Measurements from ENCODE around the gene UBA6. TPM values are rescaled to one million over a fixed set of nuclear protein-coding genes. Genes with fewer than 3 reads are reported as not detected.
"Not testable (repeated sequence)": the region's sequence is repeated elsewhere in the genome, so short reads cannot be mapped to it uniquely, and the experiment has no call there.

The UBA6 gene
- 51.5 TPM for polyA plus RNA-seq (2013, experiment 1 of 4)
- polyA plus RNA-seq (2013, experiment 2 of 4), result 48.0 TPM
- 40.0 TPM for polyA plus RNA-seq (2013, experiment 3 of 4)
- 54.8 TPM for polyA plus RNA-seq (2013, experiment 4 of 4)

DNA sequence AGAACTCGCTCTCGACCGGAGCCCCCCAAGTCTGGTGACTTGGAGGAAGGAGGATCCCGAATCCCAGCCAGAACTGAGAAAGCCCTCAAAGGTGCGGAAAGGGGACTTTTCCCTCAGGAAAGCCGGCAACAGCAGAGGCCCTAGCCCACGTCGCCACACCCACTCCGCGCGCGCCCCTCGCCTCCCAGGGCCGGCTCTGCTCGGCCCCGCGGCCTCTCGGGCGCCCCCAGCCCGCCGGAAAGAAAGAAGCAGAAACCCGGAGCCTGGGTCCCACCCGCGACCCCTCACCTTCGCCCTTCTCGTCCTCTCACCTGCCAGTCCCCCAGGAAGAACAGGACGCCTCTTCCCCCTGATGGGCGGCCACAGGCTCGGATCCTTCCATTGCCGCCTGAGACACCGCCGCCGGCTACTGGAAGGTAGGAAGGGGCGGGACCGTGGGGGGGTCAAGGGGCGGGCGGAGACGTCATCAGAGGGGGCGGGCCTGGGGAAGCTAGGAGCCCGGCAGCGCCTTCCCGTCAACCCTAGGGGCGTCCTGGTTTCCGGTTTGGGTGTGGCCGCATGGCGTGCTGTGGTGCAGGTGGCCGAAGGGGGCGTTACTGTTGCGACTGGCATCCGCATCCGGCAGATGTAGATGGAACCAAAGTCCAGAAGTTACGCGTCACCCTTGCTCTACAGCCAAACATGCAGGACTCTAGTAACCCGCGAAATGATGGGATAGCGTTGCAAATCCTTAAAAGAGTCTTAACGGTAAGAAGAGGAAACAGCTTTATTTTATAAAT is at the start of gene UBA6:
Gene UBA6, minus strand, starts transcription at position 418 of the 779 bp plus-strand sequence. Its CDS starts 36 bp downstream, at position 382.
- WGBS, 2 experiments, result 0 to 1% methylated on average over 56 to 57 of the region's 57 CpGs

DNA sequence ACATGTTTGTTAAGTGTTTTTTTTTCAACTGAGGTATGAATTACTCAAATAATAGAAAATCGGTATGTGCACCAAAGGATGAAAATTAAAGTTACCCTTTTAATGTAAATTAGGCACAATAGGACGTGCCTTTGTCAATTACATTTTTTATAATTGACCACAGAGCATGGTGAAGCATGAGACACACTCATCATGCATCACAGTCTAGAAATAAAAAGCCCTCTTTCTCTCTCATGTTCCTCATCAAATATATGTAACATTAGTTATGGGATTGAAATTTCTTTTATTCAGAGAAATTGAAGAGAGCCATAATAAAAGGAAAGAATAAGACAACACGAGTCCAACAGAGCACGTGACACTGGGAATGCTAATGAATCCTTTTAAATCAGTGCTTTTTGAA is 49.7 kb upstream of the UBA6 start:
- no peaks in the 10 kb centered on the region for H3K4me1 ChIP-seq (ENCODE audit: control insufficient read depth, insufficient read depth, low read length)
- no peaks in the 10 kb centered on the region for H3K27me3 ChIP-seq (ENCODE audit: control insufficient read depth, insufficient read depth, low read length, poor library complexity, severe bottlenecking)
- no peaks in the 10 kb centered on the region for H3K36me3 ChIP-seq (ENCODE audit: control insufficient read depth, insufficient read depth, low read length)
- no peak overlapping the region for H3K27ac ChIP-seq (ENCODE audit: insufficient read depth, low read depth, low read length, poor library complexity, severe bottlenecking)
- WGBS, 2 experiments, result 90 to 91% methylated on average over 4 of the region's 4 CpGs
- H3K4me3 ChIP-seq (ENCODE audit: insufficient read depth, low read depth, low read length), result no peak overlapping the region
- H3K9me3 ChIP-seq (ENCODE audit: control insufficient read depth, low read length), result no peaks in the 10 kb centered on the region

More for the DNA sequence above, at the start of gene UBA6:
- Histone ChIP-seq H3K4me1 (ENCODE audit: control insufficient read depth, insufficient read depth, low read length) (peaks cover 6% of the 10 kb centered on the region), H3K4me3 (ENCODE audit: insufficient read depth, low read depth, low read length) (peak within 1 kb of the TSS; percentile 66), H3K36me3 (ENCODE audit: control insufficient read depth, insufficient read depth, low read length) (no peaks in the 10 kb centered on the region), H3K27ac (ENCODE audit: insufficient read depth, low read depth, low read length, poor library complexity, severe bottlenecking) (peak within 1 kb of the TSS; percentile 65), H3K9me3 (ENCODE audit: control insufficient read depth, low read length) (no peaks in the 10 kb centered on the region), H3K27me3 (ENCODE audit: control insufficient read depth, insufficient read depth, low read length, poor library complexity, severe bottlenecking) (no peaks in the 10 kb centered on the region)

DNA sequence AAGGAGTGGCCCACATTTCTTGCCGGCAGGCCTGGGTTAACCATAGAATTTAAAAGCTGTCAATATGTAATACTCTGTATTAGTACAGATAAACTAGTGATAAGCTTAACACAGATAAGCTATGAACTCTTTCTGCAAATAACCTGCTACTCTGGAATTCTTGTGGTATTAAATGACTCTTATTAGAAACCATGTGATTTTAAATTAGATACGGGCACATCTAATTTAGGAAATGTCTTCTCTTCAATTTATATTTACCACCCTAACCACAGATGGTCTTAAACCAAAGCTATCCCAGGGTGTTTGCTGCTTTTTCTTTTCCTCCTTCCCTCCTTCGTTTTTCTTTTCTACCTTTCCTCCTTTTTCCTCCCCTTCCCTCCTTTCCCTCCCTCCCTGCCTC is 48.3 kb upstream of the UBA6 start:
- 85 to 89% methylated on average over 2 of the region's 3 CpGs for WGBS, 2 experiments
- Histone ChIP-seq H3K4me3 (ENCODE audit: insufficient read depth, low read depth, low read length) (no peak overlapping the region), H3K4me1 (ENCODE audit: control insufficient read depth, insufficient read depth, low read length) (no peaks in the 10 kb centered on the region), H3K9me3 (ENCODE audit: control insufficient read depth, low read length) (no peaks in the 10 kb centered on the region), H3K36me3 (ENCODE audit: control insufficient read depth, insufficient read depth, low read length) (no peaks in the 10 kb centered on the region), H3K27ac (ENCODE audit: insufficient read depth, low read depth, low read length, poor library complexity, severe bottlenecking) (no peak overlapping the region), H3K27me3 (ENCODE audit: control insufficient read depth, insufficient read depth, low read length, poor library complexity, severe bottlenecking) (no peaks in the 10 kb centered on the region)

DNA sequence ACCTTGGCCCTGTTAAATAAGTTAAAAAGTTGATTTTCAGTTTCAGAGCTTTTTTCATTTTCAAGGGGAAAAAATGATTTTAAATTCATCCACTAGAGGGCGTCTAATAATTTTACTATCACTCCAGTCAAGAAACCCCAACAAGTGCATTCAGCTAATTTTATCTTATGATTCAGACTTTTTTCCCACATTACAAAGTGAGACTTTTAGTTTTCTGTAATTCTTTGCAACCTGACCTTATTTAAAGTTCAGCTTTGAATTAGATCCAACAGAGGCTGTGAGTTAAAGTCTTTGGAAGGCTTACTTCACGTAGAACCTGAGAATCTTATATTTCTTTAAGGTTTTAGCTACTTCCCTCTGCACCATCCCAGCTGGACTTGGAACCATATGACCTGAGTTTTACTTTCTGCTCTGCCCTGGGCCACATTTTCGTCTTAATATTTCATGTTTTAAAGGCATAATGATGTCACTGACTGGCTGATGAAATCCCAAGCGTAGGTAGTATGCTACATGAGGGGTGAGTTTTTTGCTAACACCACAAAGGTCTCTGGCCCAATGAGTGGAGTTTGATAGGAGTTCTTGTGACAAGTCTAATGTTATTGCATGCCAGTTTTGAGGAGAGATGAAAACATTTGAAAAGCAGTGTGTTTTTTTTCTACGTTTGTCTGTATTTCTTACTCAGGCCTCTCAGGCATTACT is 46.0 kb upstream of the UBA6 start:
- no peaks in the 10 kb centered on the region for H3K27me3 ChIP-seq (ENCODE audit: control insufficient read depth, insufficient read depth, low read length, poor library complexity, severe bottlenecking)
- 61 to 67% methylated on average over 5 of the region's 5 CpGs for WGBS, 2 experiments
- no peaks in the 10 kb centered on the region for H3K9me3 ChIP-seq (ENCODE audit: control insufficient read depth, low read length)
- no peaks in the 10 kb centered on the region for H3K36me3 ChIP-seq (ENCODE audit: control insufficient read depth, insufficient read depth, low read length)
- no peaks in the 10 kb centered on the region for H3K4me1 ChIP-seq (ENCODE audit: control insufficient read depth, insufficient read depth, low read length)
- H3K4me3 ChIP-seq (ENCODE audit: insufficient read depth, low read depth, low read length), result no peak overlapping the region
- H3K27ac ChIP-seq (ENCODE audit: insufficient read depth, low read depth, low read length, poor library complexity, severe bottlenecking), result no peak overlapping the region

DNA sequence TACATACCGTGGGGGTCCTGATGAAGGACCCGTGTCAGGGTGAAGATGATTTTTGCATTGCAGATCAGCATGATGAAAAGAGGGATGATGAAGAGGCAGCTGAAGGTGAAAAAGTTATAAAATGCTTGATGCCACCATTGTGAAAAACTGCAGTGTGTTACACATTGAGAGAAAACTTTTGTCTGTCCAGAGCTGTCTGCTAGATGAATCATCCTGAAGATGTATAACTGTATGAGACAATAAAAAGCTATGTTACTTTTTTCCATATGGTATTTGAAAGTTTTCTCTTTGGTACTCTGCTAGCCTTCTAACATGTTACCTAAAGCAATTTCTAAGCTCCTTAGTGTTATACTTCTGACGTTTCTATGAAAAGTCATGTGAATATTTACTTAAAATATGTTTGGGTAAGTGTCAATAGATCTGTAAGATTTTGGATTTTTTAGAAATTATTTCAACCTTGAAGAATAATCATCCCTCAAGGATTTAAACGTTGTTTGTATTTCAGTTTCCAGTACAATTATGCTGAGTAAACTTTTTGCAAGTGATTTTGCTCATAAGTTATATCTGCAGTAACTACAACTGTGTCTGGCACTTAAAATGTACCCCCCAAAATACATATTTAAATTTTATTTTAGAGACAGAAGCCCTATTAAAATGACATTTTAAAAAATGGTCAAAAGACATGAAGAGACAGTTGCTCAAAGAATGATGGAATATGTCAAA is 43.8 kb upstream of the UBA6 start:
- Histone ChIP-seq H3K27me3 (ENCODE audit: control insufficient read depth, insufficient read depth, low read length, poor library complexity, severe bottlenecking) (no peaks in the 10 kb centered on the region), H3K36me3 (ENCODE audit: control insufficient read depth, insufficient read depth, low read length) (no peaks in the 10 kb centered on the region), H3K27ac (ENCODE audit: insufficient read depth, low read depth, low read length, poor library complexity, severe bottlenecking) (no peak overlapping the region), H3K9me3 (ENCODE audit: control insufficient read depth, low read length) (no peaks in the 10 kb centered on the region), H3K4me3 (ENCODE audit: insufficient read depth, low read depth, low read length) (no peak overlapping the region), H3K4me1 (ENCODE audit: control insufficient read depth, insufficient read depth, low read length) (no peaks in the 10 kb centered on the region)
- WGBS, 2 experiments, result 87 to 95% methylated on average over 2 to 4 of the region's 4 CpGs

DNA sequence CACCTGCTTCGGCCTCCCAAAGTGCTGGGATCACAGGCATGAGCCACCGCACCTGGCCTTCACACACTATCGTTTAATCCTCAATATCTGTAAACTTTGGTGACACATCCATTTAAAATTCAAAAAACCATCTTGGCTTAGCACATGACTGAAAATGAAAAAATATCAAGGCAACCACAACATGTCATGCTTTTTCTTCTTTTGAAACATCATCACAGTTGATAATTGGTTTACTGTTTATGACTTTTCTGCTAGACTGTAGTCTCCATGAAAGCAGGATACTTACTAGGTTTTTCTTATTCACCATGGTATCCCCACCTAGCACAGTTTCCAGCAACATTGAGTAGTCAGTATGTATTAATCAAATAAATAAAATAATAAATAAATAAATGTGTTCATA is 42.2 kb upstream of the UBA6 start:
- H3K36me3 ChIP-seq (ENCODE audit: control insufficient read depth, insufficient read depth, low read length), result no peaks in the 10 kb centered on the region
- WGBS, 2 experiments, result 91 to 96% methylated on average over 3 of the region's 3 CpGs
- no peak overlapping the region for H3K27ac ChIP-seq (ENCODE audit: insufficient read depth, low read depth, low read length, poor library complexity, severe bottlenecking)
- H3K9me3 ChIP-seq (ENCODE audit: control insufficient read depth, low read length), result no peaks in the 10 kb centered on the region
- H3K27me3 ChIP-seq (ENCODE audit: control insufficient read depth, insufficient read depth, low read length, poor library complexity, severe bottlenecking), result no peaks in the 10 kb centered on the region
- H3K4me1 ChIP-seq (ENCODE audit: control insufficient read depth, insufficient read depth, low read length), result no peaks in the 10 kb centered on the region
- no peak overlapping the region for H3K4me3 ChIP-seq (ENCODE audit: insufficient read depth, low read depth, low read length)

DNA sequence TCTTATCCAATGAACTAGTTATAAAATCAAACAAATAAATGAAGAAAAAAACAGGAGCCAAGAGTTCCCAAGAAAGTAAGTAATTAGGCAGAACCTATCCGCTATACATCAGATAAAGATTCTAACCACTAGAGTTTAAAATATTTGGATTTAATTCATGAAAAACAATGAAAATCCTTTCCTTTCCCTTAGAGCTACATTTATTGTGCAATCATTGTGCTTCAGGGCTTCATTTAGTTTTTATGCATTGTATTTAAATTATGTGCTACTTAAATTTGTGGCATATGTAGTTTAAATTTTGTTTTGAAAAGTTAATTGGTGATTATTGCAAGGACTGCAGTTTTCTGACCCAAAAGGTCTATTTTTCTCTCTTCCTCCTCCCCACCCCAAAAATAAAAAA is 35.3 kb upstream of the UBA6 start:
- Histone ChIP-seq H3K4me1 (ENCODE audit: control insufficient read depth, insufficient read depth, low read length) (no peaks in the 10 kb centered on the region), H3K9me3 (ENCODE audit: control insufficient read depth, low read length) (no peaks in the 10 kb centered on the region), H3K27me3 (ENCODE audit: control insufficient read depth, insufficient read depth, low read length, poor library complexity, severe bottlenecking) (no peaks in the 10 kb centered on the region), H3K4me3 (ENCODE audit: insufficient read depth, low read depth, low read length) (no peak overlapping the region), H3K36me3 (ENCODE audit: control insufficient read depth, insufficient read depth, low read length) (no peaks in the 10 kb centered on the region), H3K27ac (ENCODE audit: insufficient read depth, low read depth, low read length, poor library complexity, severe bottlenecking) (no peak overlapping the region)
- 100% methylated on average over 1 of the region's 1 CpG; no CpG with 5 or more reads in 1 of the 2 experiments for WGBS, 2 experiments

DNA sequence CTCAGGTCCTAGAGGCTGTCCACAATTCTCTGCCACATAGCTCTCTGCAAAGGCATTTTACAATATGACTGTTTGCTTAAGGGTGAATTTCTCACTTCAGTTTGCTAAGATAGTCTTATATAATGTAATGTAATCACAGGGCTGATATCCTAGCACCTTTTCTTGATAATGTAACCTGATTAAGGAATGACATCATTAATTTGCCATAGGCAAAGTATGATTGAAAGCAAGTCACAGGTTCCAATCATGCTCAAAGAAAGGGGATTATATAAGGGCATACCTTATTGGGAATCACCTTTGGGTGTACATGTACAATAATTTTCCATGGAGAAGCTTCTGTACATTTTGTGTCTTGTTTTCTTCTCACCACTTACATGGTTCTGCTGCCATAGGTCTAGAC is 34.4 kb upstream of the UBA6 start:
- Histone ChIP-seq H3K27me3 (ENCODE audit: control insufficient read depth, insufficient read depth, low read length, poor library complexity, severe bottlenecking) (no peaks in the 10 kb centered on the region), H3K27ac (ENCODE audit: insufficient read depth, low read depth, low read length, poor library complexity, severe bottlenecking) (no peak overlapping the region), H3K9me3 (ENCODE audit: control insufficient read depth, low read length) (no peaks in the 10 kb centered on the region), H3K4me1 (ENCODE audit: control insufficient read depth, insufficient read depth, low read length) (no peaks in the 10 kb centered on the region), H3K36me3 (ENCODE audit: control insufficient read depth, insufficient read depth, low read length) (no peaks in the 10 kb centered on the region), H3K4me3 (ENCODE audit: insufficient read depth, low read depth, low read length) (no peak overlapping the region)

DNA sequence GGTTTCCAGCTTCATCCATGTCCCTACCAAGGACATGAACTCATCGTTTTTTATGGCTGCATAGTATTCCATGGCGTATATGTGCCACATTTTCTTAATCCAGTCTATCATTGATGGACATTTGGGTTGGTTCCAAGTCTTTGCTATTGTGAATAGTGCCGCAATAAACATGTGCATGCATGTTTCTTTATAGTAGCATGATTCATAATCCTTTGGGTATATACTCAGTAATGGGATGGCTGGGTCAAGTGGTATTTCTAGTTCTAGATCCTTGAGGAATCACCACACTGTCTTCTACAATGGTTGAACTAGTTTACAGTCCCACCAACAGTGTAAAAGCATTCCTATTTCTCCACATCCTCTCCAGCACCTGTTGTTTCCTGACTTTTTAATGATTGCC is 29.6 kb upstream of the UBA6 start:
- not testable (repeated sequence) for H3K27me3 ChIP-seq (ENCODE audit: control insufficient read depth, insufficient read depth, low read length, poor library complexity, severe bottlenecking); H3K4me1 ChIP-seq (ENCODE audit: control insufficient read depth, insufficient read depth, low read length); H3K4me3 ChIP-seq (ENCODE audit: insufficient read depth, low read depth, low read length); H3K9me3 ChIP-seq (ENCODE audit: control insufficient read depth, low read length); H3K36me3 ChIP-seq (ENCODE audit: control insufficient read depth, insufficient read depth, low read length); H3K27ac ChIP-seq (ENCODE audit: insufficient read depth, low read depth, low read length, poor library complexity, severe bottlenecking)
- 80 to 100% methylated on average over 3 of the region's 3 CpGs for WGBS, 2 experiments
